ENCODE data around the gene PRPH. TPM values are rescaled to one million over a fixed set of nuclear protein-coding genes. Genes with fewer than 3 reads are reported as not detected.

The PRPH gene
- total and polyA plus RNA-seq, 9 of the 15 experiments (the other 6 are each of a cell fraction or from before 2014, with no cell fraction given) = 0.27 to 1.9 (median 1.3) TPM; not detected in 1

- TF ChIP-seq BACH1 (tag; IDR thresholded peaks at IDR 0.05) (no peak), SMAD3 (CRISPR knock-in tag; conservative IDR thresholded peaks at IDR 0.05) (no peak), SMARCB1 (IDR thresholded peaks at IDR 0.05; ENCODE audit: insufficient read length, low read depth) (no peak), STAT6 (CRISPR knock-in tag; IDR thresholded peaks at IDR 0.05) (no peak), ZNF398 (CRISPR knock-in tag; IDR thresholded peaks at IDR 0.05) (no peak), CBFB (CRISPR knock-in tag; IDR thresholded peaks at IDR 0.05) (no peak), MGA (IDR thresholded peaks at IDR 0.05) (peak; percentile 74), KDM4B (IDR thresholded peaks at IDR 0.05; ENCODE audit: borderline replicate concordance in 2 of 2, low read depth in 1 of 2) (no peak)
- TF ChIP-seq, protein P1, sequence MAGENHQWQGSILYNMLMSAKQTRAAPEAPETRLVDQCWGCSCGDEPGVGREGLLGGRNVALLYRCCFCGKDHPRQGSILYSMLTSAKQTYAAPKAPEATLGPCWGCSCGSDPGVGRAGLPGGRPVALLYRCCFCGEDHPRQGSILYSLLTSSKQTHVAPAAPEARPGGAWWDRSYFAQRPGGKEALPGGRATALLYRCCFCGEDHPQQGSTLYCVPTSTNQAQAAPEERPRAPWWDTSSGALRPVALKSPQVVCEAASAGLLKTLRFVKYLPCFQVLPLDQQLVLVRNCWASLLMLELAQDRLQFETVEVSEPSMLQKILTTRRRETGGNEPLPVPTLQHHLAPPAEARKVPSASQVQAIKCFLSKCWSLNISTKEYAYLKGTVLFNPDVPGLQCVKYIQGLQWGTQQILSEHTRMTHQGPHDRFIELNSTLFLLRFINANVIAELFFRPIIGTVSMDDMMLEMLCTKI (IDR thresholded peaks at IDR 0.05; ENCODE audit: partially characterized antibody) = no peak
These were observed 51.8 kb downstream of the PRPH start, which contains the start of gene DNAJC22 (continued) for GRCh38 chr12:49346659-49347310.

All from K562 (cell line).